ENCODE data around the gene WWOX.

The WWOX gene

GRCh38 chr16:79072517-79072916 lies 973.1 kb downstream of the WWOX start:
- Histone ChIP-seq H3K27ac (no peak overlapping the region), H3K4me3 (no peak overlapping the region), H3K9ac (ENCODE audit: insufficient read length) (no peak overlapping the region), H3K36me3 (ENCODE audit: insufficient read depth, low read length) (no peaks in the 10 kb centered on the region), H3K9me3 (ENCODE audit: low read depth, low read length) (no peaks in the 10 kb centered on the region)
- no peak for DNase-seq (ENCODE audit: low read depth, low spot score)
- TF ChIP-seq FOXP2 (optimal IDR thresholded peaks at IDR 0.05; ENCODE audit: control extremely low read depth, extremely low read length, insufficient read depth) (no peak), EZH2 (IDR thresholded peaks at IDR 0.05) (no peak), POLR2AphosphoS5 (IDR thresholded peaks at IDR 0.05; ENCODE audit: borderline replicate concordance, low read depth, low read length) (no peak)

GRCh38 chr16:79073566-79073965 lies 974.1 kb downstream of the WWOX start:
- H3K4me3 ChIP-seq = no peak overlapping the region
- H3K9me3 ChIP-seq (ENCODE audit: low read depth, low read length) = no peaks in the 10 kb centered on the region
- no peak for DNase-seq (ENCODE audit: low read depth, low spot score)
- H3K36me3 ChIP-seq (ENCODE audit: insufficient read depth, low read length) = no peaks in the 10 kb centered on the region
- no peak overlapping the region for H3K27ac ChIP-seq
- TF ChIP-seq EZH2 (IDR thresholded peaks at IDR 0.05) (no peak), POLR2AphosphoS5 (IDR thresholded peaks at IDR 0.05; ENCODE audit: borderline replicate concordance, low read depth, low read length) (no peak), FOXP2 (optimal IDR thresholded peaks at IDR 0.05; ENCODE audit: control extremely low read depth, extremely low read length, insufficient read depth) (no peak)
- no peak overlapping the region for H3K9ac ChIP-seq (ENCODE audit: insufficient read length)

DNA sequence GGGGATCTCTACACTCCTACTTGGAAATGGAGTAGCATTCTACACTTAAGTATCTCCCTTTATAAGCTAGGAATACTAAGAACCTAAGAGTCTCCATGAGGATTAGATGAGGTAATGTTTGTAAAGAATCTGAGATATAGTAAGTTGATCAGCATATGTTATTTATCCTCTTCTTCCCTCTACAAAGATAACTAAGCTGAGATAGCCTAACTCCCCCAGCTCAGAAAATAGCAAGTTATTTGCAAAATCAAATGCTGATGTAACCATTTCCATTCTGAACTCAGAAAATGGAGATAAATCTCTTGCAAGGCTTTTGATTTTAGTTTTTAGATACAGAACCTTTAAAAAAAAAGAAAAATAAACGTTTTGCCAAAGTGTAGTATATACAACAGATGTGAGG lies 975.1 kb downstream of the WWOX start:
- no peak for DNase-seq (ENCODE audit: low read depth, low spot score)
- no peak for TF ChIP-seq POLR2AphosphoS5 (IDR thresholded peaks at IDR 0.05; ENCODE audit: borderline replicate concordance, low read depth, low read length)
- H3K9ac ChIP-seq (ENCODE audit: insufficient read length) = no peak overlapping the region
- no peaks in the 10 kb centered on the region for H3K36me3 ChIP-seq (ENCODE audit: insufficient read depth, low read length)
- H3K27ac ChIP-seq = no peak overlapping the region
- H3K4me3 ChIP-seq = no peak overlapping the region
- no peaks in the 10 kb centered on the region for H3K9me3 ChIP-seq (ENCODE audit: low read depth, low read length)

GRCh38 chr16:79074951-79075350 lies 975.5 kb downstream of the WWOX start:
- H3K9ac ChIP-seq (ENCODE audit: insufficient read length) = no peak overlapping the region
- no peaks in the 10 kb centered on the region for H3K9me3 ChIP-seq (ENCODE audit: low read depth, low read length)
- no peak overlapping the region for H3K27ac ChIP-seq
- H3K36me3 ChIP-seq (ENCODE audit: insufficient read depth, low read length) = no peaks in the 10 kb centered on the region
- no peak for TF ChIP-seq FOXP2 (optimal IDR thresholded peaks at IDR 0.05; ENCODE audit: control extremely low read depth, extremely low read length, insufficient read depth)
- no peak for TF ChIP-seq EZH2 (IDR thresholded peaks at IDR 0.05)
- no peak for TF ChIP-seq POLR2AphosphoS5 (IDR thresholded peaks at IDR 0.05; ENCODE audit: borderline replicate concordance, low read depth, low read length)
- H3K4me3 ChIP-seq = no peak overlapping the region
- no peak for DNase-seq (ENCODE audit: low read depth, low spot score)

- no peaks in the 10 kb centered on the region for H3K36me3 ChIP-seq (ENCODE audit: insufficient read depth, low read length)
- no peak overlapping the region for H3K27ac ChIP-seq
- TF ChIP-seq FOXP2 (optimal IDR thresholded peaks at IDR 0.05; ENCODE audit: control extremely low read depth, extremely low read length, insufficient read depth) = no peak
- no peak for TF ChIP-seq EZH2 (IDR thresholded peaks at IDR 0.05)
- no peak for TF ChIP-seq POLR2AphosphoS5 (IDR thresholded peaks at IDR 0.05; ENCODE audit: borderline replicate concordance, low read depth, low read length)
- no peak overlapping the region for H3K9ac ChIP-seq (ENCODE audit: insufficient read length)
- H3K9me3 ChIP-seq (ENCODE audit: low read depth, low read length) = no peaks in the 10 kb centered on the region
- no peak for DNase-seq (ENCODE audit: low read depth, low spot score)
- H3K4me3 ChIP-seq = no peak overlapping the region
These were observed 976.8 kb downstream of the WWOX start for GRCh38 chr16:79076047-79076767.

GRCh38 chr16:79077346-79077745 lies 977.9 kb downstream of the WWOX start:
- H3K9me3 ChIP-seq (ENCODE audit: low read depth, low read length) = no peaks in the 10 kb centered on the region
- no peaks in the 10 kb centered on the region for H3K36me3 ChIP-seq (ENCODE audit: insufficient read depth, low read length)
- H3K4me3 ChIP-seq = no peak overlapping the region
- H3K27ac ChIP-seq = no peak overlapping the region
- no peak for DNase-seq (ENCODE audit: low read depth, low spot score)
- TF ChIP-seq EZH2 (IDR thresholded peaks at IDR 0.05) (no peak), FOXP2 (optimal IDR thresholded peaks at IDR 0.05; ENCODE audit: control extremely low read depth, extremely low read length, insufficient read depth) (no peak), POLR2AphosphoS5 (IDR thresholded peaks at IDR 0.05; ENCODE audit: borderline replicate concordance, low read depth, low read length) (no peak)
- H3K9ac ChIP-seq (ENCODE audit: insufficient read length) = no peak overlapping the region

DNA sequence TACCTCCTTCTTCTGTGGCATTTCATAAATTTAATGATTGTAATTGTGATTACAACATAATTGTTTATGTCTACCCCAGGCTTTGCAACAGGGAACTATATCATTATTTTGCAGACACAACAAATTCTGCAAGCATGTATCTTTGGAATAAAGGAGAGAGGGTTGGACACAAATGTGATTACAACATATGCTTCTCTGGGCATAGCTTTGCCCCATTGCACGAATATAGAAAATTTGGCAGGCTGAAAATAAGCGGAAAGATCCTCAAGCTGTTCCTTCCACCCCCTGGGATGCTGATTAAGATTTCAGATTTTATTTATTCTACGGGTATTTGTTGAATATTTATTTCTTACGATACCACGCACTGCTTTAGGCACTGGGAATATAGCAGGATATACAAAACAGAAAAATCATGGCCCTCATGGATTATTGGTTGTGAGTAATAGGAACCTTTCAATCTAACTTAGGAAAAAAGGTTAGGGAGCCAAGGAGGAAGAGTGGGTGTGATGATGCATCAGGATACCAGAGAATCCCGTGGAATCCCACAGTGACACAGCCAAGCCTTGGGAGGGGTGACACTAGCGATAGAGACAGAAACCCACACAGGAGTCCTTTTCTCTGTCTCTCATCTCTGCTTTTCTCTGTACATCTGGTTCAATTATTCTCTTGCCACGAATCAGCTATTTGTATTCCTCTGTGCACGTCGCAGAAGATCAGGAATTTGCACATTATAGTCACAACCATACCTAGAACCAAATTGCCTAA lies 980.4 kb downstream of the WWOX start:
- H3K9ac ChIP-seq (ENCODE audit: insufficient read length) = no peak overlapping the region
- no peak overlapping the region for H3K27ac ChIP-seq
- H3K9me3 ChIP-seq (ENCODE audit: low read depth, low read length) = no peaks in the 10 kb centered on the region
- H3K36me3 ChIP-seq (ENCODE audit: insufficient read depth, low read length) = no peaks in the 10 kb centered on the region
- DNase-seq (ENCODE audit: low read depth, low spot score) = no peak
- TF ChIP-seq FOXP2 (optimal IDR thresholded peaks at IDR 0.05; ENCODE audit: control extremely low read depth, extremely low read length, insufficient read depth) = no peak
- TF ChIP-seq EZH2 (IDR thresholded peaks at IDR 0.05) = no peak
- TF ChIP-seq POLR2AphosphoS5 (IDR thresholded peaks at IDR 0.05; ENCODE audit: borderline replicate concordance, low read depth, low read length) = no peak
- no peak overlapping the region for H3K4me3 ChIP-seq

DNA sequence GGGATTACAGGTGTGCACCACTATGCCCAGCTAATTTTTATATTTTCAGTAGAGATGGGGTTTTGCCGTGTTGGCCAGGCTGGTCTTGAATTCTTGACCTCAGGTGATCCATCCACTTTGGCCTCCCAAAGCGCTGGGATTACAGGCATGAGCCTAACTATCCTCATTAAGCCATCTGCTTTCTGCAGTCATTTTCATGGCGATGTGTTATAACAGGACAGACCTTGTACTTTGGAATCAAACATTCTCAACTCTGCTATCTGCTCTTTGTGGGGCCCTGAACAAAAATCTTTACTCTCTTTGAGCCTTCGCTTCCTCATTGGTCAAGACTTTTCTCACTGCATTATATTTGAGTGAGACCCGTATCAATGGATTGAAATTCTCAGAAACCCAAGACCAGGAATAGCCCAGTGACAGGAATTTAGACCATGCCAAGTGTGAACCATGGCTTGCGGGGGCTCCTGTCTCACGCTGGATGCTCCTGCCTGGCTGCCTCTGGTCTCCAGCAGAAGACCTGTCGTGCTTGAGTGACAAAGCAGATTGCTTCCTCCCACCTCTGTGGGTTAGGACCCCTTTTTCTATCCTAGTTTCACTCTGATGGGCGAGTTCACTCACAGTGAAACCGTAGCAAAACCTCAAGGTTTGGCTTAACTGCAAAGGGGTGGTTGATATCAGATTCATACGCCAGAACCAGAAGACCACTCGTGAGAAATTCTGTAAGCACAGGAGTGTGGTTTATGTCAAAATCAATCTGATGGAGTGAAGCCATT lies 982.0 kb downstream of the WWOX start:
- no peak for DNase-seq (ENCODE audit: low read depth, low spot score)
- no peak overlapping the region for H3K4me3 ChIP-seq
- no peaks in the 10 kb centered on the region for H3K9me3 ChIP-seq (ENCODE audit: low read depth, low read length)
- H3K36me3 ChIP-seq (ENCODE audit: insufficient read depth, low read length) = no peaks in the 10 kb centered on the region
- H3K9ac ChIP-seq (ENCODE audit: insufficient read length) = no peak overlapping the region
- TF ChIP-seq POLR2AphosphoS5 (IDR thresholded peaks at IDR 0.05; ENCODE audit: borderline replicate concordance, low read depth, low read length) (no peak), EZH2 (IDR thresholded peaks at IDR 0.05) (no peak), FOXP2 (optimal IDR thresholded peaks at IDR 0.05; ENCODE audit: control extremely low read depth, extremely low read length, insufficient read depth) (no peak)
- no peak overlapping the region for H3K27ac ChIP-seq

All from SK-N-MC (cell line).